ENCODE data around the gene DPP6. TPM values are rescaled to one million over a fixed set of nuclear protein-coding genes. Genes with fewer than 3 reads are reported as not detected.

The DPP6 gene
- total RNA-seq, 1 experiment from 2014 or later: not detected

DNA sequence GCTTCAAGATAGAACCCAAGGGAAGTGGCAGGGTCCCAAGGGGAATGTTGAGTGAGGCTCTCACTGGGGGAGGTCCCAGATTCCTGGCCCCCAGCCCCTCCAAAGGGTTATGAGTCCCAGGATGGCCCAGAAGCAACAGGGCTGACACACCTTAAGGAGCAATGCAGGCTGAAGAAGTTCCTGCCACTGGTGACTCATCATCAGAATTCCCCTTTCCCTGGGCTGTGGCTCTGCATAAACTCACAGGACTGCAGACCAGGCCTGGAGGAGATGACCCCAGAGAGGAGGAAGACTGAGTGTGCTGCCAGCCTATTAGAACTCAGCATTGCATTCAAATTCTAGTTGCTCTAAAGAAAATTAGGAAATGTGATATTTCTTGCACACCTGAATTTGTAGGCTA lies 126.7 kb downstream of the DPP6 start:
- Histone ChIP-seq H4K20me1 (ENCODE audit: low read length) (no peaks in the 10 kb centered on the region), H2AFZ (ENCODE audit: low read length) (no peak overlapping the region), H3K27ac (ENCODE audit: low read length) (no peak overlapping the region), H3F3A (ENCODE audit: low read length, unreplicated experiment) (no peaks in the 10 kb centered on the region), H3K9me2 (replicated peaks; ENCODE audit: low read length) (no peaks in the 10 kb centered on the region), H3K36me3 (ENCODE audit: low read depth, low read length) (no peaks in the 10 kb centered on the region), H3K4me1 (ENCODE audit: insufficient read depth, low read length) (no peaks in the 10 kb centered on the region), H3K4me3 (ENCODE audit: low read length) (no peak overlapping the region), H3K9ac (ENCODE audit: low read length) (no peak overlapping the region), H3K9me3 (ENCODE audit: low read length) (0 out of 2 replicates have a peak, but pooled peaks cover 4% of the 10 kb centered on the region), H3K27me3 (ENCODE audit: low read length) (no peaks in the 10 kb centered on the region), H3K79me2 (ENCODE audit: low read length) (no peaks in the 10 kb centered on the region), H3K4me2 (ENCODE audit: low read length) (no peak overlapping the region)
- DNase-seq: no peak
- POLR2A ChIA-PET (ENCODE audit: unreplicated experiment): no interaction called here
- CTCF ChIA-PET: no interaction called here
- ATAC-seq: no peak
- intact Hi-C loops (cut with micrococcal nuclease): no loop called here
- TF ChIP-seq EZH2 (IDR thresholded peaks at IDR 0.05; ENCODE audit: low read length, unreplicated experiment): no peak
- no peak for TF ChIP-seq EZH2phosphoT487 (IDR thresholded peaks at IDR 0.05; ENCODE audit: borderline replicate concordance, low read length)
- TF ChIP-seq, protein P1, sequence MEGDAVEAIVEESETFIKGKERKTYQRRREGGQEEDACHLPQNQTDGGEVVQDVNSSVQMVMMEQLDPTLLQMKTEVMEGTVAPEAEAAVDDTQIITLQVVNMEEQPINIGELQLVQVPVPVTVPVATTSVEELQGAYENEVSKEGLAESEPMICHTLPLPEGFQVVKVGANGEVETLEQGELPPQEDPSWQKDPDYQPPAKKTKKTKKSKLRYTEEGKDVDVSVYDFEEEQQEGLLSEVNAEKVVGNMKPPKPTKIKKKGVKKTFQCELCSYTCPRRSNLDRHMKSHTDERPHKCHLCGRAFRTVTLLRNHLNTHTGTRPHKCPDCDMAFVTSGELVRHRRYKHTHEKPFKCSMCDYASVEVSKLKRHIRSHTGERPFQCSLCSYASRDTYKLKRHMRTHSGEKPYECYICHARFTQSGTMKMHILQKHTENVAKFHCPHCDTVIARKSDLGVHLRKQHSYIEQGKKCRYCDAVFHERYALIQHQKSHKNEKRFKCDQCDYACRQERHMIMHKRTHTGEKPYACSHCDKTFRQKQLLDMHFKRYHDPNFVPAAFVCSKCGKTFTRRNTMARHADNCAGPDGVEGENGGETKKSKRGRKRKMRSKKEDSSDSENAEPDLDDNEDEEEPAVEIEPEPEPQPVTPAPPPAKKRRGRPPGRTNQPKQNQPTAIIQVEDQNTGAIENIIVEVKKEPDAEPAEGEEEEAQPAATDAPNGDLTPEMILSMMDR (conservative IDR thresholded peaks at IDR 0.05; ENCODE audit: low read depth, low read length): no peak
- BruUV-seq (replicated peaks): no TSS peak

DNA sequence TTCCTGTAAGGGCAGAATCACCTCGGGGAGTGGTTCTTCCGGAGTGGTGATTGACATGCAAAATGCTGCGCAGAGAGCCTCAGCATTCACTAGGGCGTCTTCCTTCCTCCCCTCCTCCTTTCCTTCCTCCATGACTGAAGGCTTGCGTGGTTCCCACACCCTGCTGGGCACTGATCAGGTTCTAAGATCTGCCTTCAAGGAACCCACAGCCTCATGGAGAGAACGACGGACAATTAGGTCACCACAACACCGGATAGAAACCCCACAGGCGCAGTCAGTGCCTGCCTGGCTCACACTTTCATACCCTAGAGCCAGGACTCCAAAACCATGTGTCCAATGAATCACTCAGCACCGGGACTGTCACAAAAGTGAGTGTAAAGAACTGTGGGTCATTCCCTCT lies 131.3 kb downstream of the DPP6 start:
- H3K27ac ChIP-seq (ENCODE audit: low read length): no peak overlapping the region
- no peak overlapping the region for H3K4me2 ChIP-seq (ENCODE audit: low read length)
- no peaks in the 10 kb centered on the region for H3F3A ChIP-seq (ENCODE audit: low read length, unreplicated experiment)
- no peak for DNase-seq
- no peaks in the 10 kb centered on the region for H3K36me3 ChIP-seq (ENCODE audit: low read depth, low read length)
- H3K4me1 ChIP-seq (ENCODE audit: insufficient read depth, low read length): no peaks in the 10 kb centered on the region
- ChIA-PET POLR2A (ENCODE audit: unreplicated experiment) (no interaction called here), CTCF (no interaction called here)
- no TSS peak for BruUV-seq (replicated peaks)
- TF ChIP-seq, protein P1 (conservative IDR thresholded peaks at IDR 0.05; ENCODE audit: low read depth, low read length): no peak
- TF ChIP-seq EZH2phosphoT487 (IDR thresholded peaks at IDR 0.05; ENCODE audit: borderline replicate concordance, low read length) (no peak), EZH2 (IDR thresholded peaks at IDR 0.05; ENCODE audit: low read length, unreplicated experiment) (no peak)
- no peak overlapping the region for H3K4me3 ChIP-seq (ENCODE audit: low read length)
- intact Hi-C loops (cut with micrococcal nuclease): no loop called here
- H4K20me1 ChIP-seq (ENCODE audit: low read length): no peaks in the 10 kb centered on the region
- no peak overlapping the region for H2AFZ ChIP-seq (ENCODE audit: low read length)
- H3K9me2 ChIP-seq (replicated peaks; ENCODE audit: low read length): no peaks in the 10 kb centered on the region
- H3K27me3 ChIP-seq (ENCODE audit: low read length): no peaks in the 10 kb centered on the region
- no peak overlapping the region for H3K9ac ChIP-seq (ENCODE audit: low read length)
- H3K9me3 ChIP-seq (ENCODE audit: low read length): 0 out of 2 replicates have a peak, but pooled peaks cover 4% of the 10 kb centered on the region
- H3K79me2 ChIP-seq (ENCODE audit: low read length): no peaks in the 10 kb centered on the region
- no peak for ATAC-seq

DNA sequence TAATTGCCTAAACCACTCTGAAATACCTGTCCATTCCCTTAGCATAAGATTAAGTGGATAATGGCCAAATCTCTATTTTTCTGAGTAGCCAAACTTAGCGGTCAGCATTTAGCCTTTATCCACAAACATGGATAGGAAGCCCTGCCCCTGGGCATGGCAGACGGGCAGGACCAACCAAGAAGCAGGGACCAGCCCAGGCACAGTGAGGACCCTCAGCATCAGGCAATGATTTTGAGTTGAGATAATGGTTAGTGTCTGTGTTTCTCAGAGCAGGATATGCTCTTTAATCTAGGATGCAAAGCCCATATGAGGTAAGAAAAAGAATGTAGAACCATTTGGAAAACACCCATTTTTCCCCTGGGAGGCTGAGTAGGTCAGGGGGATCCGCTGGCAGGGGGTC lies 131.7 kb downstream of the DPP6 start:
- POLR2A ChIA-PET (ENCODE audit: unreplicated experiment): no interaction called here
- ATAC-seq: no peak
- H3K27ac ChIP-seq (ENCODE audit: low read length): no peak overlapping the region

More for the DNA sequence above, 131.7 kb downstream of the DPP6 start:
- 0 out of 2 replicates have a peak, but pooled peaks cover 4% of the 10 kb centered on the region for H3K9me3 ChIP-seq (ENCODE audit: low read length)
- H3K9ac ChIP-seq (ENCODE audit: low read length): no peak overlapping the region
- H3K27me3 ChIP-seq (ENCODE audit: low read length): no peaks in the 10 kb centered on the region
- no peak overlapping the region for H2AFZ ChIP-seq (ENCODE audit: low read length)
- no TSS peak for BruUV-seq (replicated peaks)
- no peaks in the 10 kb centered on the region for H3K79me2 ChIP-seq (ENCODE audit: low read length)
- no peaks in the 10 kb centered on the region for H3F3A ChIP-seq (ENCODE audit: low read length, unreplicated experiment)
- no peaks in the 10 kb centered on the region for H3K36me3 ChIP-seq (ENCODE audit: low read depth, low read length)
- H3K4me3 ChIP-seq (ENCODE audit: low read length): no peak overlapping the region
- no peaks in the 10 kb centered on the region for H3K4me1 ChIP-seq (ENCODE audit: insufficient read depth, low read length)
- TF ChIP-seq EZH2phosphoT487 (IDR thresholded peaks at IDR 0.05; ENCODE audit: borderline replicate concordance, low read length): no peak
- TF ChIP-seq EZH2 (IDR thresholded peaks at IDR 0.05; ENCODE audit: low read length, unreplicated experiment): no peak
- TF ChIP-seq, protein P1 (conservative IDR thresholded peaks at IDR 0.05; ENCODE audit: low read depth, low read length): no peak
- H3K4me2 ChIP-seq (ENCODE audit: low read length): no peak overlapping the region
- intact Hi-C loops (cut with micrococcal nuclease): no loop called here
- H4K20me1 ChIP-seq (ENCODE audit: low read length): no peaks in the 10 kb centered on the region
- H3K9me2 ChIP-seq (replicated peaks; ENCODE audit: low read length): no peaks in the 10 kb centered on the region
- DNase-seq: no peak
- CTCF ChIA-PET: no interaction called here
